Measurements from ENCODE around the gene GRID1.
"Not testable (repeated sequence)": the region's sequence is repeated elsewhere in the genome, so short reads cannot be mapped to it uniquely, and the experiment has no call there.

Gene GRID1

DNA sequence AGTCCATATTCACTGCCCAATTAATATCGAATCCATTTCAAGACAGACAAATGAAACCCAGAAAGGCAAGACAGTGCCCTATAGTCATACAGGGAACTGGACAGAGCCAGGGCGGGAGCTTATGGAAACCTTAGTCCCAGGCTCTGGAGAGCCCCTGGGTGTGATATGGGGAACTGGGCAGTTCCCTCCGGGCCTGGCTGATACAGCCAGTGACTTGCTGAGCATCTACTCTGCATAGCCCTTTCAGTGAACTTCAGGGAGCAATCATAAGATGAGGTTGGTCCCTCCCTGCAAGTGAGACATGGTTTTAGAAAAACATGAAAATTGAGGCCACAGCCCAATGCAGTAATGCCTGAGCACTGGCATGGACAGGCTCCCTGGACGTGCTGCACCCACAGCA is 241.9 kb downstream of the GRID1 start:
- no peak for ATAC-seq

DNA sequence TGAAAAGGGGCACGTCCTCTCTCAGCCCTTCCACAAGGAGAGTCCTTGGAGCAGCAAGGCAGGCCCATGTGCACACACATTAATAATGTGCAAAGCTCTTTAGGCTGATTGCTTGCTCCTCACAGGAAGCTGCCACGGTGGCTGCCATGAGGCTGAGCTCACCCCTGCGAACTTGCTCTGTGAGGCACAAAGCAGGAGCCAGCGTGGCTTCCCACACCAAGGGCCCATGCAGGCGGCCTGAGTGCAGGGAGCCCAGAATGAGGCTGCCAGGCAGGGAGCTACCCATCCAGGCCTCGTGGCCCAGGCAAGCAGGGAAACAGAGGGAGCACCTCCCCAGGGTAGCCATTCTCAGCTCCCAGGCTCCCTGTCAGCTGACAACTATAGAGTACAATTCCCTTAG is 242.9 kb downstream of the GRID1 start:
- no peak for ATAC-seq

DNA sequence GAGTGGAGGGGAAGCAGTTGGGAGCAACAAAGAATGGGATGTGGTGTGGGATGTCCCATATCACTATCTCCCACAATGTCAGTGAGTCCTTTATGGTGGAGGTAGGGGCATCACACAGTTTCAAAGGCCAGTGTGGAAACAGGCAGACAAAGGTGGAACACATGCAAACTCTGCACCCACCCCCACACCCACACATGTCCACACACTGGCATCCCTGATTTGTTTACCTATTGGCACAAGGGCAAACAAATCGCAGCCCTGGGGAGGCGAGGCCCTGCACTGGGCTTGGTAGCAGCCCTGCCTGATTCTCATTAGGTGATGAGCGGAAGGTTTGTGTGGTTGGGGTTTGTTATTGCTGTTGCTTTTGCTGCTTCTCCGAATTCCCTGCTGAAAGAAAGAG is 243.3 kb downstream of the GRID1 start:
- no peak for ATAC-seq

DNA sequence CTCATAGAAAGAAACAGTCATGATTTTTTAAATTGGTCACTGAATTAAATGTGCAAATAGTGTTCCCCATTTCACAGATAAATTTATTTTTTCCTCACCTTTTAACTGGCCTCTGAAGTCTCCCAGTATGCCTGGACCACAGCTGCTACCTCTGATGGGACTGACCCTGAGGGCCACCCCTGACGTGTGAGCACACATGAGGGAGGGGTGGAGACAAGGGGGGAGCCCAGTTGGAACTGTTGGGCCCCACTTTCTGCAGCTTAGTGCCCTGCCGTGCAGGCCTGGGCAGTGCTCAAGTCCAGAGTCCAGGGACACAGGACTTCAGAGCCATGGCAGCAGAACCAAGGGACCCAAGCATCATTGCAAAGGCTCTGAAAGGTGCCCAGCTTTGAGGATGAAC is 243.9 kb downstream of the GRID1 start:
- ATAC-seq = no peak

DNA sequence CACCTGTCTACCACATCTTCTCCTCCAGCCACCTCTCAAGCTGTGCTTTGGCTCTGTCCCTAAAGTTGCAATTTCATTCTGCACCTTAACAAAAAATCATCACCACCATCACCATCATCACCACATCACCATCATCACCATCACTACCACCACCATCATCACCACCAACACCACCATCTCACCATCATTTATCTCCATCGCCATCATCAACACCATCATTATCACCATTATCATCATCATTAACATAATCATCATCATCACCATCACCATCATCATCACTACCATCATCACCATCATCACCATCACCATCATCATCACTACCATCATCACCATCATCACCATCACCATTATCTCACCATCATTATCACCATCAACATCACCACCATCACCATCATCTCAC is 245.4 kb downstream of the GRID1 start:
- ATAC-seq = no peak

DNA sequence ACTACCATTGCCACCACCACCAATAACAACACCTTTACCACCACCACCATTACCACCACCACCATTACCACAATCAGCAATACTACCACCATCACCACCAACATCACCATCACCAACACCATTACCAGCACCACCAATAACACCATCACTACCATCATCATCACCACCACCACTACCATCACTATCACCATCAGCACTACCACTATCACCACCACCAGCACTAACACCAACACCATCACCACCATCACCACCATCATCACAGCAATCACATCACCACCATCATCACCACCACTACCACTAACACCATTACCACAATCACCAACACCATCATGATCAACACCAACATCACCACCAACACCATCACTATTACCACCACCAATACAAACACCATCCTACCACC is 249.5 kb downstream of the GRID1 start:
- no peak for ATAC-seq

DNA sequence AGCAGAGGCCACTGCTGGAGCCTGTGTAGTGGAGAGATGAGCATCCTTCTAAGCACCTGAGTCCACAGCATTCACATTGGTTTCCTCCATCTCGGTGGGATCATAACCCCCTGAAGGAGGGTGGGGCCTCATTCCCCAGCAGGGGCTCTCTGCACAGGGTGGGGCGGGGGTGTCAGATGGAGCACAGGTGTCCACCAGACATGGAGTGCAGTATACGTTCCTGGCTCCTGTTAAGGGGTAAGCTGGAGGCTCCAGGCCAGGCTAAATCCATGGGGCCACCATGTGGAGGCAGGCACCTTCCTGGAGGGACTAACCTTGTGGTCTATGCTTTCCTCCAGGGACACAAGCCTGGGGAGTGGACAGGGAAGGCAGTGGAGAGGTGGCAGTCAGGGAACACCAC is 252.6 kb downstream of the GRID1 start:
- ATAC-seq = no peak

DNA sequence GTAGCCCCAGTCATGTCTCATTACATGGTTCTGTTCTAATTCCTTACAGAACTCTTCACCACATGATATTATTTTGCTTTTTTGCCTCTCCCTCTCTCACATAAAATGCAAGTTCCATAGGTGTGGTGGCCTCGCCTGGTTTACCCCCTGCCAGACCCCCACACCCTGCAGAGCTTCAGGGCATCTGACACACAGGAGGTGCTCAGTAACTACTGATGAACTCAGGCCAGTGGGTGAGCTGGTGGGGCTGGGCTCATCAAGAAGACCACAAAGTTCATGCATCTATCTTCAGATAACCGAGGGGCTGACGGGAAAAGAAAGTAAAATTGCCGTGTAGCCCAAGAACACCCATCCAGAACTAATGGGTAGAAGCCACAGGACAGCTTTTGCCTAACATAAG is 253.1 kb downstream of the GRID1 start:
- no peak for ATAC-seq

DNA sequence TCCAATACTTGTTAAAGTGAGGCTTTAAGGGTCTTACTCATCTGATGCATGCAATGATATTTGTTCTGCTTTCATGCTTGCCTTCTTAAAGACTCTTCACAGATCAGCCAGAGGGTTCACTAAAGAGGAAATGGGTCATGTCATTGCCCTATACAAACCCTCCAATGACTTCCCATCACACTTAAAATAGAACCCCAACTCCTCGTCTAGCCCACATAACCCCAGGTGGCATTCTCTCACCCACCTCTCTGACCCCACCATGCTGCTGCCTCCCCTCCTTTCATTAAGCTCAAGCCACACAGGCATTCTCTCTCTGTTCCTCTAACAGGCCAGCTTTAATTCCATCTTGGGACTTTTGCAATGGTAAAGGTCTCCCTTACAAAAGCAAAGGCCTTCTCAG is 253.6 kb downstream of the GRID1 start:
- no peak for ATAC-seq

DNA sequence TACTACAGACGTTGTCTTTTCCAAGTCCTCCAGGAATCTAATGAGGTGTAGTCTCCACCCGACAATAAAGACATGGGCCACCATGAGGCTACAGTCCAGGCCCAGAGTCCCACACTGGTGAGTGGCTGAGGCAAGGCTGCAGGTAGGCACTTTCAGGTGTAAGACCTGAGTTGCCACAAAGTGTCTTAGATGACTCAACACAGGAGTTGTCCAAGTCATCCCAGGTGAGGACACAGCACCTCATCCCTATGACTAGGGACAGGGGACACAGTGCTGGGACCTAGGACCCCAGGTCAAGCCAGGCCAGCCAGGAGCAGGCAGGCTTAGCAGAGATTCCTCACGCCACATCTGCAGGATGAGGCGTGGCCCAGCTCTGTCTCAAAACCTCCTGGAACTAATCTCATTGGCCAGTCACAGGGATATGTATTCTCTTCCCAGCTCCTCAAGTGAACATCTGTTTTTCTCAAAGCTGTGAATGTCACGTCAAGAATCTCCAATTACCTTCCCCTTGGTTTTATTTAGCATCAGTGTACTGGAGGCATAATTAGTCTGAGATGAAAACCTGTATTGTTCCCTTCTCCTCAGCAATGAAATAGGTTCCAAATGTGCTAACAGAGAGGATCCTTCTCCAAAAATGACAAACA is 254.6 kb downstream of the GRID1 start:
- ATAC-seq = no peak

DNA sequence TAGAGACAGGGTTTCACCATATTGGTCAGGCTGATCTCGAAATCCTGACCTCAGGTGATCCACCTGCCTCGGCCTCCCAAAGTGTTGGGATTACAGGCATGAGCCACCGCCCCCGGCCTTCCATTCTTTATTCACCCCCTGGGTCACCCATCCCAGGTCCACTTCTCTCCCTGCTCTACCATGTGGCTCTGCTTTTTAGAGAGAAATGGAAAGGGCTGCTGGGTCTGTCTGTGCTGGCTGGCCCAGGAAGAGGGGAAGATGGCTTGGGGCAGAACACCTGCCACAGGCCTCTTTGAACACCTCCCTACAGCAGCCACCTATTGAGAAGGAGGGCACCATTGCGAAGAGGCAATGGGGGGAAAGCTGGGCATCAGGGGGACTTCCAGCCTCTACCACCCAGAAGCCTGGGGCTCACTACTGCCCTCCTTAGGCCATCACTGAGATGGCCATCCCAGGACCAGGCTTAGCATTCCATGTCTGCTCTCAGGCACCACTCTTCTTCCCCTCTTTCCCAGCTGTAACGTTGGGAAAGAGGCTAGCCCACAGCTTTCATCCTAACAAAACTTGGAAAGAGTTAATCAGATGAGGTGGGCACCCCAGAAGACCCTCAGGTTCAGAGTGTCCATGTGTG is 256.3 kb downstream of the GRID1 start:
- ATAC-seq = no peak

DNA sequence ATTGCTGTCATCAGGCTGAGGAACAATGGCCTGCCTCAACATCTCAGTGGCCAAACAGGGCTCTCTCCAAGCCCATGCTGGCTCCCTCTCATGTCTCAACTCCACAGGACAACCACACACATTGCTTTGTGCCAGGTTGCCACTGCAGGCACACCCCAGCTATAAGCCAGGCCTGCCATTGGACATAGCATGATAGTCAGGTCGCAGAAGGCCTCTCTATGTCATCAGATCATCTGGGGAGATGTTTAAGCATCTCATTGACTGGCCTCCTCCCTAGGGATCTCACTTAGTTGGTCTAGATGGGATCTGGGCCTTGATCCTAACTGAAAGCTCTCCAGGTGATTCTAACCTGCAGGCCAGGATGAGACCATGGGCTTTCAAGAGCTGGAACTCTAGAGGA is 257.2 kb downstream of the GRID1 start:
- no peak for ATAC-seq

DNA sequence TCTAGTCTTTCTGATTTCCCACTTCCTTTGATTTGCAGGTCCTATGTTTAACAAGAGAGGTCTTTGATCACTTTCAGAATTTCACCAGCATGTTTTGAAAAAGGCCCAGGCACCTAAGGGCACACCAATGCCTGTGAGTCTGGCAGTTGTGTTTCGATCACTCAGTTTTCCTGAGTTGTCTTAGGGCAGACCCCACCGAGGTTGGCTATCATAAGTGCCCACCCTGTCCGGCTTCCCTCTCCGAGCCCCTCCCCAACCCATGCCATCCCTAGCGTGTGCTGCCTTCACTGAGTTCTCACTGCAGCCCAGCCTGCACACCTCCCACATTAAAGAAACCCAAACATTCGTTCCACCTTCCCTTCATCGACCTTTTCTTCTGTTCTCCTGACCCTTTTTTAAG is 257.9 kb downstream of the GRID1 start:
- ATAC-seq = no peak

DNA sequence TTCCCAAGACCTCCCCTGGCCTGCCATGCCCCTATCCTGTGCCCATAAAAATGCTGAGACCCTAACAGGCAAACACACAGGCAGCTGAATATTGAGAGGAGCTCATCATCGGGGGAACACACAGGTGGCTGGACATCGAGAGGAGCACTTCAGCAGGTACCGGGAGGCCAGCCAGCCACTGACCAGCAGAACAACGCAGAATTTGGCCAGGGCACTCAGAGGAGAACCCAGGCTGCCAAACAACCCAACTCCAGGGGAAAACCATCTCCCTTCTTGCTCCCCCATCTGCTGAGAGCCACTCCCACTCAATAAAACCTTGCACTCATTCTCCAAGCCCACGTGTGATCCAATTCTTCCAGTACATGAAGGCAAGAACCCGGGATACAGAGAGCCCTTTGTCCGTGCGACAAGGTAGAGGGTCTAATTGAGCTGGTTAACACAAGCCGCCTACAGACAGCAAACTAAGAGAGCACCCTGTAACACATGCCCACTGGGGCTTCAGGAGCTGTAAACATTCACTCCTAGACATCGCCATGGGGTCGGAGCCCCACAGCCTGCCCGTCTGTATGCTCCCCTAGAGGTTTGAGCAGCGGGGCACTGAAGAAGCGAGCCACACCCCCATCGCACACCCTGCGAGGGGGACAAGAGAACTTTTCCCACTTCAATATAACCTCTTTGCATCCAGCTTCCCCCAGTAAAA is 258.8 kb downstream of the GRID1 start:
- ATAC-seq = not testable (repeated sequence)

DNA sequence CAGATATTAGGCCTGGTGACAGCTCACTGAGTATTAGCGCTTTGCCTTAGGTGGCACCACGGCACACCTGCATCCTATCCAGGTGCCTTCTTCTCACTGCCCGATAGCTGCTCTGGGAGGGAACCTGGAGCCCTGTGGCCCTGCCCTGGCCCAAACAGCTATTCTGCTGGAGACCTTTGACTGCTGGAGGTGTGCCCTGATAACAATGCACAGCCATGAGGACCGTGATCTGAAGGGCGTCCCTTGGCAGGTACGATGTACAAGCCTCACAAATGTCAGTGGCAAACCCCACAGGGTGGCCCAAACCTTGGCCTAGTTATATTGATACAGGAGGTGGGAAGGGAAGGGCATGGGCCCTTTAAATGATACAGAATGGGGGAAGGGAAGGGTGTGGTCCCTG is 259.5 kb downstream of the GRID1 start:
- no peak for ATAC-seq

DNA sequence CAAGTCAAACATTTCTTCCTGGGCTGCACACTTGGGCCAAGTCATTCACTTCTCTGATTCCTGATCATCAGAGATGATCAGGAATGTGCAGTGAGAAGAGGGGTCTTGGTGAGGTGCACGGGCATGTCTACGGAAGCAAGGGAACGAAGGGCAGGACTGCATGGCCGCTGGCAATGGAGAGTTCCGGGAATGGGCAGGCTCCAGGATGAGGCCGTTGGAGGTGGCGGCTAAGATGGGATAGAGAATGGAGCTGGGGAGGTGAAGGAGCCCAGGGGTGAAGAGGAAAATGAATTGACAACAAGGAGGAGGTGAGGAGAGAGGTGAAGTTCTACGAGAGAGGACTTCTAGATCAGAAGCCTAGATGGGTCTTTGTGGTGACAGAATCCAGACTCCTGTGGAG is 260.0 kb downstream of the GRID1 start:
- ATAC-seq = no peak

DNA sequence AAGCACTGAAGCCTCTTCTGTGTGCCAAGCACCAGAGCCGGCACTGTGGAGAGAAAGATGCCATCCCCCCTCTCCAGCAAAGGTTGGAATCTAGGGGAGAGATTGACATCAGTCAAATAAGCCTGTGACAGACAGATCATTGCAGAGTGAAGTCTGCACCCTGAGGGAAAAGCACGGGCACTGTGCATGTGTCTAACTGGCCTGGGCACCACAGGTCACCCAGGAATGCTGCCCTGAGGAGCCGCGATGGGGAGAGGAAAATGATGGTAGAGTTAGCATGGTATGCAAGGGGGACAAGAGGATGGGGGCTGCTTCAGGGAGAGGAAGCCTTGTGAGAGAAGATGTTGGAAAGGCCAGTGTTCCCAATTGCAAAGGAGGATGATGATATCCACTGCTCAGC is 261.0 kb downstream of the GRID1 start:
- no peak for ATAC-seq

DNA sequence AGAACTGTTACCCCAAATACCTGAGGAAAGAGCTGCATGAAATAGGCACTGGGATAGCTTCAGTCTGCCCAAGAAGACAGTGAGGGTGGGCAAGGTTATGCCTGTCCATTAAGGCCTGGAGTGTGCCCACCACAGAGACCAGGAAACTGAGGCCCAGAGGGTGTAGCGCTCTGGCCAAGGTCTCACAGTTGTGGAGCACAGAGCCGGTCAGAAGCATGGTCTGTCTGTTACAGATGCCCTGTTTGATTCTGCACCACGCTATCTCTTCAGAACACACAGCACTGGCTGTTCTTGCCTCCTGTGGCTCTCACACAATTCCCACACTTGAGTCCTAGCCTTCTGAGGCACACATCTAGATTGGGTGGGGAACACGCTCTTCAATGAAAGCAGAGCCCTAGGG is 261.4 kb downstream of the GRID1 start:
- ATAC-seq = no peak

DNA sequence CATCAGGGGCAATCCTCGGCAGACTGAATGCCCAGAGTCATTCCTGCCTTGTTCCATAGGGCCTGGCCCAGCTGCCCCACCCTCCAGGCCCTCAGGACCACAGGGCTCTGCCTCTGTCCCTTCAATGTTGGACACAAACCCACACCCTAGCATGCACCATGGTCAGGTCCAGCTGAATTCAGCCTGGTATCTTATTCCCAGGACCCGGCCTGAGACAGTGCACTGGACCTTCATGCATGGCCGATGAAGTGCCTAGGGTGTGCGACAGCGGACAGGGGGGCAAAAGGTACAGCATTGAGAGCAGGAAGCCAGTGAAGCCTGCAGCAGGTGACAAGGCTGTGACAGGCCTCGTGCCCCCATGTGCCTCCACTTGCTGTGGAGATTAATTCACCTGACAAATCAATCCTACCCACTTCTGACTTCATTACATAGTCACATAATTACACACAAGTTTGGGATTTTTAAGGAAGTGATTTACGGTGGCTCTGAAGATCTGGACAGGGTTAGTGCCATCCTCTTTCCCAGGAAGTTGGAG is 261.9 kb downstream of the GRID1 start:
- no peak for ATAC-seq

DNA sequence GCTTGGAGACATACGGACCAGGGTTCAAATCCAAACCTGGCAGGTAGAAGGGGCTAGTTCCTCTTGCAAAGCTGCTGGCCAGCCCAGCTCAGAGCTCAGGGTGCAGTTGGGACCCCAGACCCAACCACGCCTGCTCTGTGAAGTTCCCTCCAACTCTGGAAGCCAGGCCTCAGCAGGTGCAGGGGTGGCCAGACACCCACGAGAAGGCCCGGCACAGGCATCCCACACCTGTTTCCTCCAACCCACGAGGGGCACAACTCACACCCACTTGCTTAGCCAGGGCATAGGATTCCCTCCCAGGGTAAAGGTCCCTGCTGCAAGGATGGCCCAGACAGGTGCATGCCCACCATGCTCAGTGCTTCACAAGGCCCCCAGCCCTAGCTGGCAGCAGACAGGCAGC is 262.4 kb downstream of the GRID1 start:
- ATAC-seq = peak in 1 of 2 donors; percentile 2

DNA sequence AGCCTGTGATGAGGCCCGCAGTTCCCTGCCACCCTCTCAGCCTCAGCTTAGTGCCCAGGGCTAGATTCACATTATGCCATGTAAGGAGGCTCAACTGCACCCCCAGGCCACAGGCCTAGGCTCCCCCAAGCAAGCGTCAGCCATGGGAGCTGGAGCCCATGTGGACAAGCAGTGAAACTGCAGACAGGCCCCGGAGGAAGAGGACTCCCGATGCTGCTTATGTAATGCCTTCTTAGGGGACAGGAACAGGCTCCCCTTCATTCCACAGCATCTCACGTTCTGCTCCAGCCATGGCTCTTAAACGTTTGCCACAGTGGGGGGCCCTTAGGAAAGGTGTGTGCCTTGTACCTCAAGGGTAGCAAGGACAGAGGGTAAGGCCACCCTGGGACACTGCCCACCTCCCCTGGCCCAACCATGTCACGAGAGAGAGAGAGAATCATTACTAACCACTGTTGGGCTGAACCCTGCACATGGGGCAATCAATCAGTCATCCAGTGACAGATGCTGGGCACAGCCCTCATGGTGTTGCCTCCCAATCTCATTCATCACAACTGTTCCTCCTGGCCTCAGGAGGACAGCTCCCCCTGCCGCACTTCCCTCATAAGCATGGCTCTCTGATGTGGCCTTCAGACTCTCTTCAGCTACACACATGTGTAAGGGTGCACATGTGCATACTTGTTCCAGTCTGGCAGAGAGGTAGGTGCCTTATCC is 263.0 kb downstream of the GRID1 start:
- ATAC-seq = peak in 1 of 2 donors; percentile 12

DNA sequence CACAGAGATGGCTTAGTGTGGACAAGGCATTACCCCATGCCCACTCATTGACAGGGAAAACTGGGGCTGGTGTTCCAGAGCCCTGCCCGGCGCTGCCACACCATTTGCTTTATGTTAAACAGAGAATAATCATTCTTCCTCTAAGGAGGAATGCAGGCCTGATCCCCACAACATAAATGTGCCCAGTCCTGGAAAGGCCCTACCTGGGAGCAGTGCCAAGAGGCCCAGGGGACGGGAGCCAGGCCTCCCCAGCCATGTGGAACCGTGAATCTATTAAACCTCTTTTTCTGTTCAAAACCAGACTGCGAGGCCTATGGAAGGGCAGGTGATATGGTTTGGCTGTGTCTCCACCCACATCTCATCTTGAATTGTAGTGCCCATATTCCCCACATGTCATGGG is 264.1 kb downstream of the GRID1 start:
- no peak for ATAC-seq

DNA sequence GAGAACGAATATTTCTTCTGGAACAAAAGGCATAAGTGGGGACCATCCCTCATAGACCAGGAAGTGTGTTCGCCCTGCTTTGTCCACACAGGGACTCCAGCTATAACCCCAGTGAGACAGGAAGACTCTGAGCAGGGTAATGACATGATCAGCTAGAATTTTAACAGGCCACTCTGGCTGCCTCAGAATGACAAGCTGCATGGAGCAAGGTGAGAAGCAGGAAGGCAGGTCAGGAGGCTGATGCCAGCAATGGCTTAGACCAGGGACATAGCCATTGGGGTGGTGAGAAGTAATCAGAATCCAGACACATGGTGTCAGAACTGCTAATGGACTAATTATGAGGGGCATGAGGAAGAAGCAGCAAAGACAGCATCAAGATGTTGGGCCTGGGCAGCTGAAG is 264.6 kb downstream of the GRID1 start:
- ATAC-seq = no peak

Measured in activated CD4-positive, CD25-positive, alpha-beta regulatory T cell treated with anti-CD3 and anti-CD28 coated beads, Interleukin-2, amount 50 U/mL, for 24 hours (primary cell).